Breast epithelium (tissue), 4 donors: ENCODE data around the gene PRR19. TPM values are rescaled to one million over a fixed set of nuclear protein-coding genes. Genes with fewer than 3 reads are reported as not detected.

ENCODE experiments used
- DNase-seq, 2 donors: peaks; one replicate each; pipeline ENCODE4 v3.0.0-alpha.2; 2019; ENCODE audit warnings: low spot score in 2 of 2
- H3K27ac ChIP-seq, 2 donors: fragments of 200-600 bp; sonication (generic) in 1 of 2; one replicate each; pipeline ENCODE4 v1.5.1; 2016 to 2019; ENCODE audit warnings: mild to moderate bottlenecking in 1 of 2
- H3K27me3 ChIP-seq, 2 donors: fragments of 200-600 bp; sonication (generic) in 1 of 2; one replicate each; pipeline versions ENCODE4 v1.5.1 to v1.6.0; 2017 to 2019; ENCODE audit warnings: control low read depth in 1 of 2, mild to moderate bottlenecking in 1 of 2
- H3K36me3 ChIP-seq: fragments of 200-600 bp; one replicate; pipeline ENCODE4 v1.5.1; 2019
- H3K4me1 ChIP-seq, 2 donors: fragments of 200-600 bp; sonication (generic); one replicate each; pipeline ENCODE4 v1.5.1; 2016 to 2019; ENCODE audit warnings: control low read depth in 1 of 2
- H3K4me3 ChIP-seq, 3 donors: fragments of 200-600 bp; sonication (generic); 1 replicate in 2 of 3; 2 replicates in 1 of 3; pipeline ENCODE4 v1.5.1; 2016 to 2019; ENCODE audit warnings: mild to moderate bottlenecking in 3 of 3, moderate library complexity in 2 of 3
- H3K9me3 ChIP-seq, 2 donors: fragments of 200-600 bp; sonication (generic) in 1 of 2; one replicate each; pipeline ENCODE4 v1.5.1; 2016 to 2019; ENCODE audit warnings: control low read depth in 1 of 2
- POLR2A ChIP-seq: fragments of 450-650 bp; IDR thresholded peaks from one replicate; pipeline ENCODE4 v1.6.1; 2016; ENCODE audit warnings: antibody characterized with exemption, mild to moderate bottlenecking, moderate library complexity
- POLR2AphosphoS5 ChIP-seq, 3 donors: sonication (generic); formaldehyde crosslinking; IDR thresholded peaks; one replicate each; pipeline ENCODE4 v1.6.1; 2017; ENCODE audit warnings: antibody characterized with exemption in 3 of 3
- intact Hi-C: fragments of 100-400 bp; cut with DNase I; formaldehyde crosslinking; loops from one replicate; pipeline ENCODE4 v1.15.1; 2023; ENCODE audit warnings: low total_unique reads
- total RNA-seq, 3 donors: library from RNA; depleted of rRNA; stranded (reverse); fragments of >200 nt; gene quantifications; one replicate each; pipeline ENCODE4 v1.1.0, GENCODE V29; 2016
- TF ChIP-seq, protein P1 (sequence below), 3 donors: fragments of 450-650 bp; IDR thresholded peaks; one replicate each; pipeline ENCODE4 v1.5.1; 2016 to 2017; ENCODE audit warnings: antibody characterized with exemption in 3 of 3, mild to moderate bottlenecking in 3 of 3, moderate library complexity in 3 of 3

The PRR19 gene
- total RNA-seq, 3 donors from 2014 or later, result 0.33 to 2.6 (median 0.48) TPM

DNA sequence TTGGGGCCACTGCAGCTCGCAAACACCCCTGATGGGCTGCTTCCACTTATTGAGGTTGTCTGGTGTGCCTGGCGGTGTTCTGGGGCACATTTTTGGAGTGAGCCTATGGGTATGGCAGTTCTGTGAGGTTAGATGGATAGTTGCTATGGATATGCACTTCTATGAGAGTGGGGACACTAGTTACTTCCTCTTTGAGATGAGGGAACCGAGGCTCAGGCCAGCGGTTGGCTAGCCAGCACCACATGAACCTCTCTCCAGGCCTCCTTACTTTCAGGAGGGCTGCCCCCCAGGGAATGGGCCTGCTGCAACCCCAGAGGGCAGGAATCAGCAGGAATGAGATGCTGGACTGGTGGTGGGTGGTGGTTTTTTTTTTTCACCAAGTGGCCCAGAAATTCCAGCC lies 13.5 kb upstream of the PRR19 start:
- no peak for TF ChIP-seq POLR2AphosphoS5 (IDR thresholded peaks at IDR 0.05)
- TF ChIP-seq POLR2A, result no peak
- TF ChIP-seq, protein P1, sequence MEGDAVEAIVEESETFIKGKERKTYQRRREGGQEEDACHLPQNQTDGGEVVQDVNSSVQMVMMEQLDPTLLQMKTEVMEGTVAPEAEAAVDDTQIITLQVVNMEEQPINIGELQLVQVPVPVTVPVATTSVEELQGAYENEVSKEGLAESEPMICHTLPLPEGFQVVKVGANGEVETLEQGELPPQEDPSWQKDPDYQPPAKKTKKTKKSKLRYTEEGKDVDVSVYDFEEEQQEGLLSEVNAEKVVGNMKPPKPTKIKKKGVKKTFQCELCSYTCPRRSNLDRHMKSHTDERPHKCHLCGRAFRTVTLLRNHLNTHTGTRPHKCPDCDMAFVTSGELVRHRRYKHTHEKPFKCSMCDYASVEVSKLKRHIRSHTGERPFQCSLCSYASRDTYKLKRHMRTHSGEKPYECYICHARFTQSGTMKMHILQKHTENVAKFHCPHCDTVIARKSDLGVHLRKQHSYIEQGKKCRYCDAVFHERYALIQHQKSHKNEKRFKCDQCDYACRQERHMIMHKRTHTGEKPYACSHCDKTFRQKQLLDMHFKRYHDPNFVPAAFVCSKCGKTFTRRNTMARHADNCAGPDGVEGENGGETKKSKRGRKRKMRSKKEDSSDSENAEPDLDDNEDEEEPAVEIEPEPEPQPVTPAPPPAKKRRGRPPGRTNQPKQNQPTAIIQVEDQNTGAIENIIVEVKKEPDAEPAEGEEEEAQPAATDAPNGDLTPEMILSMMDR (IDR thresholded peaks at IDR 0.05), result no peak
- Histone ChIP-seq H3K9me3 (no peaks in the 10 kb centered on the region), H3K4me3 (no peak overlapping the region), H3K36me3 (no peaks in the 10 kb centered on the region), H3K27me3 (no peaks in the 10 kb centered on the region), H3K27ac (no peak overlapping the region), H3K4me1 (peaks cover 3 to 7% of the 10 kb centered on the region in 2 donors)
- no peak for DNase-seq
- intact Hi-C loops, result no loop called here

GRCh38 chr19:42288881-42289555 lies 12.9 kb upstream of the PRR19 start:
- TF ChIP-seq POLR2AphosphoS5 (IDR thresholded peaks at IDR 0.05), result no peak
- no peak for TF ChIP-seq POLR2A
- TF ChIP-seq, protein P1 (IDR thresholded peaks at IDR 0.05), result no peak
- H3K4me1 ChIP-seq, result peaks cover 3 to 7% of the 10 kb centered on the region in 2 donors
- DNase-seq, result no peak
- no peak overlapping the region for H3K27ac ChIP-seq
- intact Hi-C loops, result no loop called here
- H3K4me3 ChIP-seq, result no peak overlapping the region
- H3K36me3 ChIP-seq, result no peaks in the 10 kb centered on the region
- H3K27me3 ChIP-seq, result no peaks in the 10 kb centered on the region
- no peaks in the 10 kb centered on the region for H3K9me3 ChIP-seq

DNA sequence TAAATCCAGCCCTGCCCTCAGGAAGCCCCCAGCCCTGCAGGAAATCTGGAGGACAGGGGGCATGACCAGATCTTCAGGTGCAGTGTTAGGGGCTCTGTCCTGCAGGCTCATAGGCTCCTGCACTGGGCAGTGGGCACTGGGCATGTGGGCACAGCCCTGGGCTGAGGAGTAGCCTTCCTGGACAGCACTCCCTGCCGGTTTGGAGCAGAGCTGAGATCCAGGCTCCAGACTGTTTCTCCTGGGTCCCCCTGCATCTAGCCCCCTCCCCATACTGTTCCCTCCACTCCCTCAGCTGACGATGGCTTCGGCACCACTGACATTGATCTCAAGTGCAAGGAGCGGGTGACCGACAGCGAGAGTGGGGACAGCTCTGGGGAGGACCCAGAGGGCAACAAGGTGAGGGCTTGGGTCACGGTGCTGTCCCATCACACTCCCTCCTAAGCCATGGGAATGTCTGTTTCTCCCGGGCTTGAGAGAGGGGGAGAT lies 12.3 kb upstream of the PRR19 start:
- Histone ChIP-seq H3K36me3 (no peaks in the 10 kb centered on the region), H3K9me3 (no peaks in the 10 kb centered on the region), H3K27ac (no peak overlapping the region), H3K4me3 (no peak overlapping the region), H3K4me1 (peaks cover 3 to 7% of the 10 kb centered on the region in 2 donors), H3K27me3 (no peaks in the 10 kb centered on the region)
- DNase-seq, result no peak
- intact Hi-C loops, result no loop called here
- TF ChIP-seq, protein P1 (IDR thresholded peaks at IDR 0.05), result no peak

DNA sequence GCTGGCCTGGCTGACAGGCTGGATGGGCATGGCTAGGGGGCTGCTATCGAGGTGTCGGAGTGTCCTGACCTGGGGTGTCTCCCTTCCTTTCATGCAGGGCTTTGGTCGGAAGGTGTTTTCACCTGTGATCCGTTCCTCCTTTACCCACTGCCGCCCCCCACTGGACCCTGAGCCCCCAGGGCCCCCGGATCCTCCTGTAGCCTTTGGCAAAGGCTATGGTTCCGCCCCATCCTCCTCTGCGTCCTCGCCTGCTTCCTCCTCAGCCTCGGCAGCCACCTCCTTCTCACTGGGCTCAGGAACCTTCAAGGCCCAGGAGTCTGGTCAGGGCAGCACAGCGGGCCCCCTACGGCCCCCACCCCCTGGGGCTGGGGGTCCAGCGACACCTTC lies 11.8 kb upstream of the PRR19 start:
- H3K9me3 ChIP-seq, result no peaks in the 10 kb centered on the region
- intact Hi-C loops, result no loop called here
- DNase-seq, result no peak
- peaks cover 0 to 5% of the 10 kb centered on the region in 2 donors for H3K4me1 ChIP-seq
- H3K27ac ChIP-seq, result no peak overlapping the region
- TF ChIP-seq POLR2A, result no peak
- no peak for TF ChIP-seq POLR2AphosphoS5 (IDR thresholded peaks at IDR 0.05)
- TF ChIP-seq, protein P1 (IDR thresholded peaks at IDR 0.05), result no peak
- no peak overlapping the region for H3K4me3 ChIP-seq
- H3K27me3 ChIP-seq, result no peaks in the 10 kb centered on the region
- no peaks in the 10 kb centered on the region for H3K36me3 ChIP-seq

GRCh38 chr19:42290523-42291434 lies 11.2 kb upstream of the PRR19 start:
- intact Hi-C loops, result no loop called here
- H3K36me3 ChIP-seq, result no peaks in the 10 kb centered on the region
- no peak for DNase-seq
- TF ChIP-seq, protein P1 (IDR thresholded peaks at IDR 0.05), result peak in 1 of 3 donors; percentile 32
- TF ChIP-seq POLR2AphosphoS5 (IDR thresholded peaks at IDR 0.05) (no peak), POLR2A (no peak)
- H3K4me1 ChIP-seq, result no peaks in the 10 kb centered on the region
- H3K9me3 ChIP-seq, result no peaks in the 10 kb centered on the region
- H3K4me3 ChIP-seq, result no peak overlapping the region
- H3K27me3 ChIP-seq, result no peaks in the 10 kb centered on the region
- no peak overlapping the region for H3K27ac ChIP-seq
